ENCODE measurements around the gene SNAPC3. TPM values are rescaled to one million over a fixed set of nuclear protein-coding genes. Genes with fewer than 3 reads are reported as not detected.
"Not testable (repeated sequence)": the region's sequence is repeated elsewhere in the genome, so short reads cannot be mapped to it uniquely, and the experiment has no call there.

The SNAPC3 gene
- total RNA-seq, result 45.5 and 49.8 TPM in 2 replicates
- long read RNA-seq, full-length matches to known transcripts, result 32 of 55 reads
- long read RNA-seq, partial matches to known transcripts, result 11 of 55 reads
- long read RNA-seq, other reads (novel, unspliced or antisense), result 12 of 55 reads

DNA sequence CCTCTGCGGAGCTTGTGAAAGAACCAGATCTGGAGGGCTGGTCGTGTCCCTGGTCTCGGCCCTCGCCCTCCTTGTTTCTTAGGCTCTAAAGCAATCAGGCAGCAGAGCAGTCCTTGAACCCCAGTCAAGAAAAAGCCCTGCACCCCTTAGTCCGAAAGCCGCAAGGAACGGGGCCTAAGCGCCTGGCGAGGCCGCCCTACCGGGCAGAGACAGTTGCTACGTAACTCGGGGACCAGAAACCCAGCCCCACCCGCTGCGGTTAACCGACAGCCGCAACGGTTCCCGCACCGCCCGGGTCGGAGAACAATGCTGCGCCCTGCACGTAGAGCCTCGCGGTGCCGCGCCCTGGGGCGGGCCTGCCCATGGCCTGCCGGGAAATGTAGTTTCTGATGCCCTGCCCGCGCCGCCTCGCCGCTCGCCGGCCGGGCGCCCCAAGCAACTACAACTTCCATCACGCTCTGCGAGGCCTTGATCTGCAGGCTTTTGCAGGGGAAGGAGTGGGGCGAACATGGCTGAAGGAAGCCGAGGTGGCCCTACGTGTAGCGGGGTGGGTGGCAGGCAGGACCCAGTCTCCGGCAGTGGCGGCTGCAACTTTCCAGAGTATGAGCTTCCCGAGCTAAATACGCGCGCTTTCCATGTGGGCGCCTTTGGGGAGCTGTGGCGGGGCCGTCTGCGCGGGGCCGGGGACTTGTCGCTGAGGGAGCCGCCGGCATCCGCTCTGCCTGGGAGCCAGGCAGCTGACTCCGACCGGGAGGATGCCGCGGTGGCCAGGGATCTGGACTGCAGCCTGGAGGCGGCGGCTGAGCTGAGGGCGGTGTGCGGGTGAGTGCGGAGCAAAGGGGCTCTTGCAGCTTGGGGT, at the start of gene SNAPC3:
Gene SNAPC3, plus strand, starts transcription at position 505 of the 859 bp plus-strand sequence. Its CDS starts 4 bp downstream, at position 509.
- Mint-ChIP-seq H3K27ac (ENCODE audit: unreplicated experiment) (peak within 1 kb of the TSS; percentile 99), H3K36me3 (ENCODE audit: low read depth) (peaks cover 15% of the 10 kb centered on the region), H3K27me3 (ENCODE audit: low read depth) (no peaks in the 10 kb centered on the region), H3K4me1 (peaks cover 36% of the 10 kb centered on the region), H3K9me3 (no peaks in the 10 kb centered on the region), H3K4me3 (peak within 1 kb of the TSS; percentile 99)
- TF ChIP-seq, protein P1, sequence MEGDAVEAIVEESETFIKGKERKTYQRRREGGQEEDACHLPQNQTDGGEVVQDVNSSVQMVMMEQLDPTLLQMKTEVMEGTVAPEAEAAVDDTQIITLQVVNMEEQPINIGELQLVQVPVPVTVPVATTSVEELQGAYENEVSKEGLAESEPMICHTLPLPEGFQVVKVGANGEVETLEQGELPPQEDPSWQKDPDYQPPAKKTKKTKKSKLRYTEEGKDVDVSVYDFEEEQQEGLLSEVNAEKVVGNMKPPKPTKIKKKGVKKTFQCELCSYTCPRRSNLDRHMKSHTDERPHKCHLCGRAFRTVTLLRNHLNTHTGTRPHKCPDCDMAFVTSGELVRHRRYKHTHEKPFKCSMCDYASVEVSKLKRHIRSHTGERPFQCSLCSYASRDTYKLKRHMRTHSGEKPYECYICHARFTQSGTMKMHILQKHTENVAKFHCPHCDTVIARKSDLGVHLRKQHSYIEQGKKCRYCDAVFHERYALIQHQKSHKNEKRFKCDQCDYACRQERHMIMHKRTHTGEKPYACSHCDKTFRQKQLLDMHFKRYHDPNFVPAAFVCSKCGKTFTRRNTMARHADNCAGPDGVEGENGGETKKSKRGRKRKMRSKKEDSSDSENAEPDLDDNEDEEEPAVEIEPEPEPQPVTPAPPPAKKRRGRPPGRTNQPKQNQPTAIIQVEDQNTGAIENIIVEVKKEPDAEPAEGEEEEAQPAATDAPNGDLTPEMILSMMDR (conservative IDR thresholded peaks at IDR 0.05), result no peak
- DNase-seq (ENCODE audit: low read depth, low spot score), result peak; percentile 88

DNA sequence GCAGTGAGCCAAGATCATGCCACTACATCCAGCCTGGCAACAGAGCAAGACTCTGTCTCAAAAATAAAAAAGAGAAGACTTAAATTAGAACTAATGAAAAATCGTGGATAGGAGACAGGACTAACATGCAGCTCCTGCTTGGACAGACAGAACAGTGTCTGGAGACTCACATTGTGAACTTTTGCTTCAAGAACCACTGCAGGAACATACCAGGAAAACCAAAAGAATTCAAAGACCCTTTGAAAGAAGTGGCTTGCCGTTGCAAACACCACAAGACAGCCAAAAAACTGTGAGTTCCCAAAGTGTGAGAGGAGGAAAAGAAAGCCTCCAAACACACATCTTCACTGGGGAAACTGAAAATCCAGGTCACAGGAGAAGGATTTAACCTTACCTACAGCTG, 48.8 kb upstream of the SNAPC3 start:
- H3K27ac Mint-ChIP-seq (ENCODE audit: unreplicated experiment), result no peak overlapping the region
- H3K9me3 Mint-ChIP-seq, result peaks cover 7% of the 10 kb centered on the region
- TF ChIP-seq, protein P1 (conservative IDR thresholded peaks at IDR 0.05), result no peak
- no peaks in the 10 kb centered on the region for H3K36me3 Mint-ChIP-seq (ENCODE audit: low read depth)
- no peaks in the 10 kb centered on the region for H3K27me3 Mint-ChIP-seq (ENCODE audit: low read depth)
- DNase-seq (ENCODE audit: low read depth, low spot score), result no peak
- H3K4me3 Mint-ChIP-seq, result no peak overlapping the region
- H3K4me1 Mint-ChIP-seq, result peaks cover 9% of the 10 kb centered on the region

DNA sequence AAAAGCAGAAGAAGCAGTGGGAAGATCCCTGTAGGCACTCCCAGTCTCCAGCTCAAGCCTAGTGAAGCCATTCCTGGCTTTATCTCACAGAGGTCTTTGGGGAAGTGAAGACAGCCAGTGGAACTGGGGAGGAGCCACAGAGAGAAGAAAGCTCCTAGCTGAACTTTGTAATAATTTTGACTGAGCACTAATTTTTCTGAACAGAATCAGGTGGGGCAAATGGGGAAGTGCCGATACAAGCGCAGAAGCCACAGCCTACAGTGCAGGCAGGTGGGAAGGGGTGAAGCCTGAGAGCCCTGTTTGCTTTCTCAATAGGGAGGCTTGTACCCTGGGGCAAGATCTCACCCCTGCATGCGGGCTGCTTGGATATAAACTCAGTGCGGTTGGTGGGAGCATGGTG, 48.4 kb upstream of the SNAPC3 start:
- Mint-ChIP-seq H3K4me3 (no peak overlapping the region), H3K36me3 (ENCODE audit: low read depth) (no peaks in the 10 kb centered on the region), H3K27me3 (ENCODE audit: low read depth) (no peaks in the 10 kb centered on the region), H3K9me3 (peaks cover 7% of the 10 kb centered on the region), H3K27ac (ENCODE audit: unreplicated experiment) (no peak overlapping the region), H3K4me1 (peaks cover 9% of the 10 kb centered on the region)
- TF ChIP-seq, protein P1 (conservative IDR thresholded peaks at IDR 0.05), result no peak
- no peak for DNase-seq (ENCODE audit: low read depth, low spot score)

DNA sequence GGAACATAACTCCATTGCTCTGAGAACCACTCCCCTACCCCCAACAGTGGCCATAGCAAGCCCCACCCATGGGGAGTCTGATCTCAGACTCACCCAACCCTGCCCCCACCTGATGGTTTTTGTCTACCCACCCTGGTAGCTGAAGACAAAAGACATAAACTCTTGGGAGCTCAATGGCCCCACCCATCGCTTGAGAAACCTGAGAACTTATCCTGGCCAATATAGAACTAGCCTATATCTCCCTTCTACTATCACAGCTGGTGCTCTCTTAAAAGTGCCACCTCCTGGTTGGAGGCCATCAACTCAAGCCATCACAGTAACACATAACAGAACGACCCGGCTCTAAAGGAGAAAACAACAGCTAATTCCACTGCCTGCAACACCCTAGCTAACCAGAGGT, 47.9 kb upstream of the SNAPC3 start:
- Mint-ChIP-seq H3K4me1 (peaks cover 12% of the 10 kb centered on the region), H3K9me3 (peaks cover 7% of the 10 kb centered on the region), H3K36me3 (ENCODE audit: low read depth) (no peaks in the 10 kb centered on the region), H3K4me3 (no peak overlapping the region), H3K27ac (ENCODE audit: unreplicated experiment) (no peak overlapping the region), H3K27me3 (ENCODE audit: low read depth) (no peaks in the 10 kb centered on the region)
- no peak for DNase-seq (ENCODE audit: low read depth, low spot score)
- TF ChIP-seq, protein P1 (conservative IDR thresholded peaks at IDR 0.05), result no peak

DNA sequence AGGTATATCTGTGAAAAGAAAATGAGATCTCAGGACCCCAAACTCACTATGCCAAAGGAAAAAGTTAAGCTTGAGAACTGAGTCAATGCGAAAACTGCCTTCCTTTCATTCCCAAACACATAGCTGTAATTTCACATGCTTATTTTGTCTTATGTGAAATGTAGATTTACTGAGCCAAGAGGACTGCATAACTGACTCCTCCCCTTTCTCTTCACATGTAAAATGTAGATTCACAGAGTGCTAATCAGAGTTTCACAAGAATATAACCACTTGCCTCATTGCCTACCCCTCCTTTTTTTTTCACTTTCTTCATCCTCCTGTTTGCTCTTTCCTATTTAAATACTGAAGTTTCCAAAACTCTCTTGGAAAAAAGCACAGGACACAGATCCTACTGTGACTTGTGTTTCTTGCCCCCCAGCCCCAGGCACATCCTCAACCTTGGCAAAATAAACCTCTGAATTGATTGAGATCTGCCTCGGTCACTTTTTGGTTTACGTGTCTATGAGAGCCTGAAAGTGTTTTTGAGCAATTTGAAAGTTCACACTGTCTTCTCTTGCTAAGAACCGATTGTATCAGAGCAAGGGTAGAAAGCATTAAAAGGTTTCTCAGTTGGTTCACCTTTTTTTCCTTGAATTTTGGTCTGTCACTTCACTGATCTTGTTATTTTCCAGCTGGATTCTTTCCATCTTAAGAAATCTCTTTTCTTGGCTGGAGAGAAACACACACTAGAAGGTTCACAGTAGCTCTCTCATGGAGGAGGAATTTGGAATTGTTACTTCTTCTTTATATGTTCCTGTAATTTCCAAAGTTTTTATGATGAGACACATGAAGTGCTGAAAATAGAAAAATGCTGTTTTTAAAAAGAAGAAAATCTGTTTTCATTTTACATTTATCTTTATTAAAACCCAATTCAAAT, 44.8 kb upstream of the SNAPC3 start:
- no peak overlapping the region for H3K27ac Mint-ChIP-seq (ENCODE audit: unreplicated experiment)
- H3K9me3 Mint-ChIP-seq, result peaks cover 7% of the 10 kb centered on the region
- H3K27me3 Mint-ChIP-seq (ENCODE audit: low read depth), result no peaks in the 10 kb centered on the region
- peaks cover 5% of the 10 kb centered on the region for H3K4me1 Mint-ChIP-seq
- TF ChIP-seq, protein P1 (conservative IDR thresholded peaks at IDR 0.05), result no peak
- DNase-seq (ENCODE audit: low read depth, low spot score), result no peak
- no peak overlapping the region for H3K4me3 Mint-ChIP-seq
- H3K36me3 Mint-ChIP-seq (ENCODE audit: low read depth), result no peaks in the 10 kb centered on the region

DNA sequence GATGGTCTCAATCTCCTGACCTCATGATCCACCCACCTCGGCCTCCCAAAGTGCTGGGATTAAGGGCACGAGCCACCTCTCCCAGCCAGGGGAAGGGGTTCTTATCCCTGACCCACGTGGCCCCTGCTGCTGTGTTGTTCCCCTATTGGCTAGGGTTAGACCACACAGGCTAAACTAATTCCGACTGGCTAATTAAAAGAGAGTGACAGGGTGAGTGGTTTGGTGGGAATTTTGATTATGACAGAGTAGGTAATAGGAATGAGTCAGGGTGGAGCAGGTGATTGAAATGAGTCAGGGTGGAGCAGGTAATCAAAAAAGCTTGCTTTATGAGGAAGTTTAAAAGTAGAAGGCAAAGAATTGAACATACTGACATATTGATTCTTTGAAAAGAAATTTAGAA, 43.4 kb upstream of the SNAPC3 start:
- not testable (repeated sequence) for H3K4me1 Mint-ChIP-seq; H3K27me3 Mint-ChIP-seq (ENCODE audit: low read depth); DNase-seq (ENCODE audit: low read depth, low spot score); H3K9me3 Mint-ChIP-seq; H3K4me3 Mint-ChIP-seq; H3K36me3 Mint-ChIP-seq (ENCODE audit: low read depth); H3K27ac Mint-ChIP-seq (ENCODE audit: unreplicated experiment)

DNA sequence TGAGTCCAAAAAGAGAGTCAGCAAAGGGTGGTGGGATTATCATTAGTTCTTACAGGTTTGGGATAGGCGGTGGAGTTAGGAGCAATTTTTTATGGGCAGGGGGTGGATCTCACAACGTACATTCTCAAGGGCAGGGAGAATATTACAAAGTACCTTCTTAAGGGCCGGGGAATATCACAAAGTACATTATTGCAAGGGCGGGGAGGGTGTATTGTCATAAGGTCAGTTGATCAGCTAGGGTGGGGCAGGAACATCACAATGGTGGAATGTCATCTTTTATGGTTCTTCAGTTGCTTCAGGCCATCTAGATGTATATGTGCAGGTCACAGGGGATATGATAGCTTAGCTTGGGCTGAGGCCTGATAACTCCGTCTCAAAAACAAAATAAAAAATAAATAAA, 42.8 kb upstream of the SNAPC3 start:
- not testable (repeated sequence) for H3K9me3 Mint-ChIP-seq; H3K4me3 Mint-ChIP-seq; H3K27ac Mint-ChIP-seq (ENCODE audit: unreplicated experiment); H3K27me3 Mint-ChIP-seq (ENCODE audit: low read depth); DNase-seq (ENCODE audit: low read depth, low spot score); H3K4me1 Mint-ChIP-seq; H3K36me3 Mint-ChIP-seq (ENCODE audit: low read depth)
